OCI-LY3 (cell line): ENCODE data around the gene COCH.

ENCODE experiments used
- EZH2phosphoT487 ChIP-seq: fragments of 200-600 bp; shearing (Covaris generic); IDR thresholded peaks from 2 replicates; pipeline ENCODE4 v1.6.1; 2018; ENCODE audit warnings: antibody characterized with exemption, mixed run types, low read depth
- TF ChIP-seq, protein P1 (sequence below): fragments of 200-600, 300-600 bp; sonication (generic); IDR thresholded peaks from 2 replicates; pipeline ENCODE4 v1.5.1; 2014; ENCODE audit warnings: antibody characterized with exemption, low read length, low read depth

DNA sequence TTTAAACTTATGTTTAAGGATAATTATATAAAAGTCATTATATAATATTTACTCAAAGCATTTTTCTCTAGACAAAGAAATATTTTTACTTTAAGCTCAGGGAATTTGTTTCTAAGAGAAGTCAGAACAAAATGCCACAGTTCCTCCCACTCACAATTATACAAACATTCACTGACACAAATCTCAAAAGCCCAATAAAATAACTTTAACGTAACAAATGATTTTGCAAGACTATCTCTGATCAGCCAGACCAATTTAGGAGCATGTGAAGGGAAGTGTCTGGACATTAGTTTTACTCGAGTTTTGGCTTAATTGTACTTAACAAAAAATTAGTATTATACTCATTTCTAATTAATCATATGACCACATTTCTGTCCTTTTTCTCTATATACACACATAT, 41.2 kb downstream of the COCH start:
- TF ChIP-seq, protein P1, sequence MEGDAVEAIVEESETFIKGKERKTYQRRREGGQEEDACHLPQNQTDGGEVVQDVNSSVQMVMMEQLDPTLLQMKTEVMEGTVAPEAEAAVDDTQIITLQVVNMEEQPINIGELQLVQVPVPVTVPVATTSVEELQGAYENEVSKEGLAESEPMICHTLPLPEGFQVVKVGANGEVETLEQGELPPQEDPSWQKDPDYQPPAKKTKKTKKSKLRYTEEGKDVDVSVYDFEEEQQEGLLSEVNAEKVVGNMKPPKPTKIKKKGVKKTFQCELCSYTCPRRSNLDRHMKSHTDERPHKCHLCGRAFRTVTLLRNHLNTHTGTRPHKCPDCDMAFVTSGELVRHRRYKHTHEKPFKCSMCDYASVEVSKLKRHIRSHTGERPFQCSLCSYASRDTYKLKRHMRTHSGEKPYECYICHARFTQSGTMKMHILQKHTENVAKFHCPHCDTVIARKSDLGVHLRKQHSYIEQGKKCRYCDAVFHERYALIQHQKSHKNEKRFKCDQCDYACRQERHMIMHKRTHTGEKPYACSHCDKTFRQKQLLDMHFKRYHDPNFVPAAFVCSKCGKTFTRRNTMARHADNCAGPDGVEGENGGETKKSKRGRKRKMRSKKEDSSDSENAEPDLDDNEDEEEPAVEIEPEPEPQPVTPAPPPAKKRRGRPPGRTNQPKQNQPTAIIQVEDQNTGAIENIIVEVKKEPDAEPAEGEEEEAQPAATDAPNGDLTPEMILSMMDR, result no peak
- no peak for TF ChIP-seq EZH2phosphoT487
